Measurements from ENCODE around the gene RNF115. TPM values are rescaled to one million over a fixed set of nuclear protein-coding genes. Genes with fewer than 3 reads are reported as not detected.

RNF115 gene
- total RNA-seq: 10 to 100 TPM; 12.7 to 13.2 TPM

DNA sequence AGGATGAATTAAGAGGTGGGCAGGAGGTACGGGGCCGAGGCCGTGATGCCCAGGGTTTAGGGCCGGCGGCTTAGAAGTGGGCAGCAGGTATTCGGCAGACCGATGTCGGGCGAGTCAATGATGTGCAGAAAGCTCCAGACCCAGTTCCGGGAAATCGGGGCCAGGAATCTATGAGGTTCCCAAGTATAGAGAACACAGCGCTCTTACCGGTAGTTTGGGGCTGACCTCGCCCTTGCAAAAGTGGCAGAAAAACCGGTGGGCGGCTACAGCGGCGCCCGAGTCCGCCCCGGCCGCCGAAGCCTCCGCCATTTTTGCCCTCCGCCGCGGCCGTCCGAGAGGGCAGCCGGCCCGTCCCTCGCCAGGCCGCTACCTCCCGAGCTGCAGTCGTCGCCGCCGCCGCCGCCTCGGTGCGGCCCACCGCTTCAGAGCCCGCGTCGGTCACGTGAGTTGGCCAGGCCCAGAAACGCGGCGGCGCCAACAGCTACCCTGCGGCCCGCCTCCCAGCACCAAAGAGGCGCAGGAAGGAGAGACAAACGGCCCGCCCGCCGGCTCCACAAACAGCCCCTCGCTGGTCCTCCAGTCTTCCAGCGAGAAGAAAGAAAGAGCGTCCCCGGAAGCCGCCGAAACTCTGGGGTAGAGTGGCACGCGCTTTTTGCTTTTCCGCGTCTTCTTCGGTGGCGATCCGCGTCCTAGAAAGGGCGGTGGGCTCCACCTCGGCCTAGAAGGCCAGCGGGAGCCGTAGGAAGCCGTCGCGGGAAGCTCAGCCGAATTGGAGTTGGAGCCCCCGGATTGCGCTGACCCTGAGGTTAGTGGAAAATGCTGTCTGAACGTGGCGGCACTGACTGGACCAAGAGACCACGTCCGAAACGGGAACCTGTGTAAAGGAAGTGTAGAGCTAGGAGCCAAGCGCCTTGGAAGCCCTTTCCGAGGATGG lies at the start of gene RNF115, which contains the start of gene POLR3C:
Gene RNF115, minus strand, starts transcription at position 531 of the 934 bp plus-strand sequence. Its CDS starts 222 bp downstream, at position 309.
Gene POLR3C, plus strand, starts transcription at position 636 of the 934 bp plus-strand sequence. CDS start 1,577 bp downstream, outside the sequence.
- TF ChIP-seq, protein P1, sequence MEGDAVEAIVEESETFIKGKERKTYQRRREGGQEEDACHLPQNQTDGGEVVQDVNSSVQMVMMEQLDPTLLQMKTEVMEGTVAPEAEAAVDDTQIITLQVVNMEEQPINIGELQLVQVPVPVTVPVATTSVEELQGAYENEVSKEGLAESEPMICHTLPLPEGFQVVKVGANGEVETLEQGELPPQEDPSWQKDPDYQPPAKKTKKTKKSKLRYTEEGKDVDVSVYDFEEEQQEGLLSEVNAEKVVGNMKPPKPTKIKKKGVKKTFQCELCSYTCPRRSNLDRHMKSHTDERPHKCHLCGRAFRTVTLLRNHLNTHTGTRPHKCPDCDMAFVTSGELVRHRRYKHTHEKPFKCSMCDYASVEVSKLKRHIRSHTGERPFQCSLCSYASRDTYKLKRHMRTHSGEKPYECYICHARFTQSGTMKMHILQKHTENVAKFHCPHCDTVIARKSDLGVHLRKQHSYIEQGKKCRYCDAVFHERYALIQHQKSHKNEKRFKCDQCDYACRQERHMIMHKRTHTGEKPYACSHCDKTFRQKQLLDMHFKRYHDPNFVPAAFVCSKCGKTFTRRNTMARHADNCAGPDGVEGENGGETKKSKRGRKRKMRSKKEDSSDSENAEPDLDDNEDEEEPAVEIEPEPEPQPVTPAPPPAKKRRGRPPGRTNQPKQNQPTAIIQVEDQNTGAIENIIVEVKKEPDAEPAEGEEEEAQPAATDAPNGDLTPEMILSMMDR (IDR thresholded peaks at IDR 0.05): peak in 1 of 7 experiments; percentile 10
- TF ChIP-seq POLR2A (IDR thresholded peaks at IDR 0.05): peak; percentile 86 to 87 (median 86)
- WGBS, 2 donors: 0 to 4% methylated on average over 37 to 85 of the region's 89 CpGs
- intact Hi-C loops (cut with DNase I): no loop called here
- peaks cover 3 to 18% of the 10 kb centered on the region in 2 donors for H3K36me3 ChIP-seq (replicated peaks in 1 of 2; ENCODE audit: insufficient read depth in 1 of 2, low read depth in 2 of 2)
- ATAC-seq (peak; percentile 96), DNase-seq (peak; percentile 89 to 94 (median 92))
- H3K27ac ChIP-seq: peak within 1 kb of the TSS; percentile 71 to 96 (median 82)
- H3K27me3 ChIP-seq: no peaks in the 10 kb centered on the region
- H3K4me1 ChIP-seq: peaks cover 25% of the 10 kb centered on the region
- no peaks in the 10 kb centered on the region for H3K9me3 ChIP-seq
- peak within 1 kb of the TSS; percentile 9 to 98 for H3K4me3 ChIP-seq

DNA sequence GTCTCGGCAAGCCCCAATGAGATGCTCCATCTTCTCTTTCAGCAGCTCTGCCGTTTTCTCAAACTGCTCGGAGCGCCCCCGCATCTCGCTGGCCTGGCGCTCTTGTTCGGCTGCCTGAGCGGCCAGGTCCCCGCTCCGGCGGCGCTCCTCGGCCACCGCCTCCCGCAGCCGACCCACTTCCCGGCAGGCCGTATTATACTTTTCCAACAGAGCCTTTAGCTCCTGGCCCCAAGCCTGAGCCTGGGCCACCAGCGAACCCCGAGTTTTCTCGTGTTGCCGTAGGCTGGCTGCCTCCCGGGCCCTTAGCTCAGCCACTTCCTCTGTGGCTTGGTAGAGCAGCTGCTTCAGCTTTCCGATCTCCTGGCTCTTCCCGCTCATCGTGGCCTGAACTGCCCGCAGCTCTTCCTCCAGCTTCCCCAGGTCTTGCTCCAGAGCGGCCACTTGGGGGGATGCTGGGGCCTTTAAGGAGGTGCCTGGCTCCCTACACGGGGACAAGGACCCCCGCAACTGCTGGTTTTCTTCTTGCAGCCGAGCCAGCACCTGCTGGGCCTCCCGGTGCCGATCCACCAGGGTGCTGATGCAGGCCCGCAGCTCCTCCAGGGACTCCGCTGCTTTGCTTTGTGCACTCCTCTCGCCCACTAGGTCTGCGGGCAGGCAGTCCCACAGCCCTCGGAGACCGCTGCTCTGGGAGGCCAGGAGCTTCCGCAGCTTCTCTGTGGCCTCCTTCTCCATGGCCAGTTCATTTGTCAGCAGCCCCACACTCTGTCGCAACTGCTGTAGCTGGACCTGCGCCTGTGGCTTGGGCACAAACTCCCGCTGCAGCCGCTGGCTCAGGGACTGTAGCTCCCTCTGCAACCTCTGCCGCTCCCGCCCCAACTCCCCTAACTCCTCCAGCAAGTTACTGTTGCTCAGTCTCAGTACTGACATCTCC lies 48.4 kb upstream of the RNF115 start:
- 48 to 67% methylated on average over 44 to 47 of the region's 47 CpGs for WGBS, 2 donors
- peak in 3 of 4 donors; percentile 22 to 43 (median 42) for DNase-seq
- no peaks in the 10 kb centered on the region for H3K27me3 ChIP-seq
- intact Hi-C loops (cut with DNase I): no loop called here
- no peaks in the 10 kb centered on the region for H3K9me3 ChIP-seq
- no peaks in the 10 kb centered on the region for H3K36me3 ChIP-seq (replicated peaks in 1 of 2; ENCODE audit: insufficient read depth in 1 of 2, low read depth in 2 of 2)
- TF ChIP-seq, protein P1 (IDR thresholded peaks at IDR 0.05): no peak
- no peak for TF ChIP-seq POLR2A (IDR thresholded peaks at IDR 0.05)
- H3K4me1 ChIP-seq: no peaks in the 10 kb centered on the region
- peak overlapping the region in 2 of 4 donors; percentile 24 to 47 for H3K27ac ChIP-seq
- no peak overlapping the region for H3K4me3 ChIP-seq
- ATAC-seq: peak; percentile 33

DNA sequence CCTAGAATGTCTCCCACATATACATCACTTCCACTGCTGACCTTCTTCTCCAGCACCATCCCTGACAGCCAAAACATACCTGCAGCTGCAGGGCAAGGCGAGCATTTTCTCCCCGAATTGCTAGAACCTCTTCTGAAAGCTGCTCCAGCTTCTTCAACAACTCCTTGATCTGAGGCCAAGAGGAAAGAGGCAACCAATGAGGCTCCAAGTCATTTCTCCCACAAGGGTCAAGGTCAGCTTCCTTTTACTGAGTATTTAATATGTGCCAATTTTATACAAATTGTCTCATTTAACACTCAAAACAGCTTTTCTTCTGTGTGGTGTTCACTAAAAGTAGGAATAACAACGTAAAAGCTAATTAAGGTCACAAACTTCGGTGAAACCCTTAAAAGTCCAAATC lies 44.3 kb upstream of the RNF115 start:
- WGBS, 2 donors: 52 to 70% methylated on average over 4 of the region's 4 CpGs
- H3K27me3 ChIP-seq: no peaks in the 10 kb centered on the region
- H3K4me1 ChIP-seq: no peaks in the 10 kb centered on the region
- DNase-seq (no peak), ATAC-seq (no peak)
- H3K9me3 ChIP-seq: no peaks in the 10 kb centered on the region
- no peak for TF ChIP-seq POLR2A (IDR thresholded peaks at IDR 0.05)
- TF ChIP-seq, protein P1 (IDR thresholded peaks at IDR 0.05): no peak
- intact Hi-C loops (cut with DNase I): no loop called here
- H3K27ac ChIP-seq: no peak overlapping the region
- H3K4me3 ChIP-seq: no peak overlapping the region
- H3K36me3 ChIP-seq (replicated peaks in 1 of 2; ENCODE audit: insufficient read depth in 1 of 2, low read depth in 2 of 2): no peaks in the 10 kb centered on the region

DNA sequence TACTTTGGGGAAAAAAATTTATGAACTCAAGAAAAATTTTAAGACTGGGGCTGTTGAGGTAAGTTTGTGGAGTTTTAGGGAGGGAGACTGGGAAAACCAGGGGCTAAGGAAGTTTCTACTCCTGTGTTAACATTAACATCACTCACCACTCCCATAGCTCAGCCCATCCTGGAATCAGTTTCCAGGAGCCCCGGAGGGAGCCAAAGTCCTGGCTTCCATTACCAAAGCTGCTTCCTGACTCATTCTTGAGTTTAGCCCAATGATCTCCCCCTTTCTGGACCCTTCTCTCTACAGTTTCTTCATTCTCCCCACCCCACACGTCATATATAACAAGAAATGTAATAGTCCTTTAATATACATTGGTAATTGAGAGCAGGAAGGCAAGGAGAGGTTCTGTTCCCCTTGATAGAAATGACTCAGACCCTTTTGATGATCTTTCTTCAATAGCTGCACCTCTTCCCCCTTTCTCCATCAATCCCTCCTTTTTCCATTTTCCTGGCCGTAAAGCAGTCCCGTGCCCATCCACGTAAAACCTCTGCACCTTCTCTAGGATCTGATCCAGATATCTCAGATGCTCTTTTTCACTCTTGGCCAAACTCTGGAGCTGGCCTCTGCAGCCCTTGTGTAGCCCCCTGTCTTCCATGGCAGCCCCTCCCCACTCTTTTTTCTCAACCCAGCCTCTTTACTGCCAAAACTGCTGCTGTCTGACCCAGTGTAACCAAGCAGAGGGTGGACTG lies 39.6 kb upstream of the RNF115 start:
- WGBS, 2 donors: 68 to 77% methylated on average over 5 of the region's 5 CpGs
- no peaks in the 10 kb centered on the region for H3K36me3 ChIP-seq (replicated peaks in 1 of 2; ENCODE audit: insufficient read depth in 1 of 2, low read depth in 2 of 2)
- intact Hi-C loops (cut with DNase I): no loop called here
- peaks cover 13% of the 10 kb centered on the region for H3K4me1 ChIP-seq
- DNase-seq (no peak), ATAC-seq (no peak)
- no peak overlapping the region for H3K27ac ChIP-seq
- H3K27me3 ChIP-seq: no peaks in the 10 kb centered on the region
- TF ChIP-seq, protein P1 (IDR thresholded peaks at IDR 0.05): no peak
- TF ChIP-seq POLR2A (IDR thresholded peaks at IDR 0.05): no peak
- no peaks in the 10 kb centered on the region for H3K9me3 ChIP-seq
- no peak overlapping the region for H3K4me3 ChIP-seq

All from body of pancreas (tissue), 4 donors.